Measurements from ENCODE around the gene CENPX.
"Not testable (repeated sequence)": the region's sequence is repeated elsewhere in the genome, so short reads cannot be mapped to it uniquely, and the experiment has no call there.

CENPX gene

DNA sequence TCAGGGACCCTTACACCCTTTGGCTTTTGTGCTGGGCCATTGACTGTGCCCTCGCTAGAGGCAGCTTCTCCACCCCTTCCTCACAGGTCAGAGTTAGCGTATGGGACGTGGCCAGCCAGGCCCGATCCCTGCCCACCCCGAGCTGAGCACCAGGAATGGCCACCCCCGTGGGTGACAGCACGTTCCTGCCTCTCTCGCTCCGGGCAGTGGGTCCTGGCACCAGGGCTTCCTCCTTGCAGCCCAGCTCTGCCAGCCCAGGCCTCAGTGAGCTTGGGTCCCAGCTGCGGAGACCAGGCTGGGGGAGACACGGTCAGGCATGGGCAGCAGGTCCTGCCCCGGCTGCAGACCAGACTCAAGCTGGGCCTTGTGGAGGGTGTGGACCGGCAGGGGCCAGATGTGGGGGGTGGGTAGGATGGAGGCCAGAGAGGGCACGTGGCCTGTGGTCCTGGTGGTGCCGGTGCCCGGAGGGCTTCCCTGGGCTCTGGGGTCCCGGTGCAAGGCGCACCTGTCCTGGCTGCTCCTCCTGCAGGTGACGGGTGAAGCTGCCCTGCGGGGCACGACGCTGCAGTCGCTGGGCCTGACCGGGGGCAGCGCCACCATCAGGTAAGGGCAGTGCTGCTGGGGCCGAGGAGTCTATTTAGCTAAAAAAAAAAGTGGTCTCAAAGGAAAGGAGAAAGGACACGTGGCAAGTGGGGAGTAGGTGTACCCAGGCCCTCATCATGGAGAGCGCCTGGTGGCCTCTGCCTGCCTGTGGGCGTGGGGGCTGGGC is 27.0 kb downstream of the CENPX start:
- DNase-seq, result no peak

DNA sequence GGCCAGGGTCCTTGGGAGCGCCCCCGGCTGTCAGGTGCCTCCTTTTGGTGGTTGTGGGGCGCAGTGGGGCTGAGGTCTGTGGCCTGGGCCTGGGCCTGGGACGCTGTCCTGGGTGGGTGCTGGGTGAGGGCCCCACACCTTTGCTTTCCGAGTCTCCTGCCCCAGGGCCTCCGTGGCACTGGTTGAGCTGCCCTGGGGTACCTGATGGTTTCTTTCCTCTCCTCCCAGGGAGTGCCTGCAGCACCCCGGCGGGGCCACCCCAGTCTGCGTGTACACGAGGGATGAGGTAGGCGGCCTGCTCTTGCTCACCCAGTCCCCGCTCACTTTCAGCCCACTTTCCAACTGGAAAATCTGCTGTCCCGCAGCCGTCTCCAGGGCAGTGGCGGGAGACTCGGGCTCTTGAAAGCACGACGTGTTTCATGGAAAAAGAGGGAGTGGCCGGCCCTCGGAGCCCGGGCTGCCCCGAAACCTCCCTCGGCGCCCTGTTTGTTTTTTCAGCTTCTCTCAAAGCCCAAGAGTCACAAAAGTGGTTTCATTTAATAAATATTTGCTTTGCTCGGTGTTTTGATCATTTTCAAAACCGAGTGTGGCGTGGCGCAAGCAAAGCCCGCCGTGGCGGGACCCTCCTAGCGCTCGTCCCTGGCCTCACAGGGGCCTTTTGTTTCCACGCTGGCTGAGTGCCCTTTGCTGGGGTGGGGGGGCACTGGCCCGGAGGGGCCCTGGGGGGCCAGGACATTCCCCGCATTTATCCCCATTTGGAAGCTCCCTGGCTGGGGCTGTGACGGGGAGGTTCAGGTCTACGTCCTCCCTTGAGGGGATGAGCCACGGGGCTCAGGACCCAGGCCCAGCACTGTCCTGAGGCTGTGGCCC is 27.9 kb downstream of the CENPX start:
- DNase-seq, result no peak

DNA sequence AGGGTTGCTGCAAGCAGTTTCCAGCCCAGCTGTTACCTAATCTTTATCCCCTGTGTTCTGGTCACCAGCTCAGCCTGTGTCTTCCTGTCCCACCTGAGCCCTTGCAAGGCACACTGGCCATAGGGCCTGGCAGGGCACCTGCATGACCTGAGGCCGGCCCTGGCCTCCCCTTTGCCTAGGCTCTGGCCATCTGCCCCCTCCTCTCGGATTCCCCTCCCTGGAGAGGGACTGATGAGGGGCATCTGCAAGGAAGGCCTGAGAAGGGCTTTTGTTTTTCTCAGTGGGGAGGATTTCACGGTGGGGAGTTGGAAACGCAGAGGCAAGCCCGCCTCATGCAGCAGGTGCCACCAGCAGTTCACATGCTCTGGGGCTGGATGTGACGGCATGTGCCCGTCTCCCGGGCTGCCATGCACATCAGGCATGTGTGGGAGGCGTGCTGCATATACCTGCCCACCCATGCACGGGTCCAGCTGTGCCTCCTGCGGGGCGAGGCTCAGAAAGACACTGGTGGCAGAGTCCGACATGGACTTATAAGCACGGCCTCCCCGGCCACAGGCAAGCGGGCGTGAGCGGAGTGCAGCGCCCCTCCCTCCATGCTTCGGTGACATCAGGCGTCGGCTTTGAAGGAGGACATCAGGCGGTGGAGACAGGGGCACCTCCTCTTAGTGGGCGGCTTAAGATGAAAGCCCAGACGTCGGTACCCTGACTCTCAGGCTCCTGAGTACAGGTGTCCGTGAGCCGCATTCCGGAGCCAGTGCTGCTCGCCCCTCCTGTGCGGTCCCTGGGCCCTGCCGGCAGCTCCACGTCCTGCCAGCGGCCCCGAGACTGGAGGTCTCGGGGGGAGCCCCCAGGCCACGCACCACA is 28.7 kb downstream of the CENPX start:
- no peak for DNase-seq

DNA sequence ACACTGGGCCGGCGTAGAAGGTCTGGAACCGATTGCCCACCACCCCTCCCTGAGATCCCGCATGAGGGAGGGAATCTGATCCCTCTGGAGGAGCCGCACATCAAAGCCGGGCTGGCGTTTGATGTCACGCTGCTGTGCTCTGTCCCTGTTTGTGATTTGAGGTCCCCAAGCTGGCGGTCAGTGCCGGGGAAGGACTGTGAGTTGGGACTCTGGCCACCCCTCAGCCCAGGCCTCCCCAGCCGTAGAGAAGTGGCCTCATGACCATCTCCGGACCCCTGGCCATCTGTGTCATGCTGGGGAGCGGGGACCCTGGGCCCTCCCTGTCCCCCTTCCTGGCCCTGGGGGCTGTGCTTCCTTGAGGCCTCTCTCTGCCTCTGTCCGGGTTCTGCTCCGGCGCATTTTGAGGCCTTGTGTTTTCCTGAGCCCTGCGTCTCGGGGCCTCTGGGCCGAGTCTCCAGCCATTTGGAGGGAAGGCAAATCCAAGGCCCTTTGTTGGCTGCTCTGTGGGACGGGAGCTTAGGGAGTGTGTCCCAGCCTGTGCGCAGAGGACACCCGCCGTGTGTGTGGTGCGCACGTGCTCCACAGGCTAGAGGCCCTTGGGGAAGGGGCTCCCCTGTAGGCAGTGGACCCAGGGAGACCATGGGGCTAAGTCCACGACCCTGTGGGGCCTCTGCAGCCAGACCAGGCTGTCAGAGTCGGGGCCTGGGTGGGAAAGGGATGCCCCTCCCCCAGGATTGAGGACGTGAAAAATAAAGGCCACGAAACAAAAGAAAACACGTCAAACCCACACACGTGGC is 30.2 kb downstream of the CENPX start:
- no peak for DNase-seq

DNA sequence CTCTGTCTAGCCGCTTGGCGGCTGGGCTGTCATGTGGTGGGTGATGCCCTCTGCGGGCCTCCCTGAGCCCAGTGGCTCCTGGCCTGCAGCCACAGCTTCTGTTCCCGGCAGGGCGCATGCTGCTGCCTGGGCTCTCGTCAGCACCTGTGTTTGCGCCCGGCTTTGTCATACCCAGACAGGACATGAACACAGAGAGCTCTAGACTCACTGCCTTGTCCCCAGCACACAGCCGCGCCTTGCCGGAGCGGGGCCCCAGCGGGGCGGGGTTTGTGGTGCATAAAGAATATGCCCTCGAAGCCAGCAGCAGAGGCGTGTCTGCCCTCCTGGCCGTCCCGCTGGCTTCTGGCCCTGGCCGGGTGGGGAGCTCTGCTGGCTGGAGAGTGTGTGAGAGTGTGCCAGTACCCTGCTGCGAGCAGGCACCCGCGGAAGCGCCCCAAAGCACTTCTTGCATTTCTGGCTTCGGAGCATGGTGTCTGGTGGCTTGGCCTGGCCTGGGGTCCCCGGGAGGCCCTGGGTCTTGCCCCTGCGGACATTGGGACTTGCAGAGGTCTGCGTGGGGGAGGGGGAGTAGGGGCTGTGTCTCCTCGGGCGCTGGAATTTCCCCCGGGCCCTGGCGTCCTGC is 30.9 kb downstream of the CENPX start:
- no peak for DNase-seq

DNA sequence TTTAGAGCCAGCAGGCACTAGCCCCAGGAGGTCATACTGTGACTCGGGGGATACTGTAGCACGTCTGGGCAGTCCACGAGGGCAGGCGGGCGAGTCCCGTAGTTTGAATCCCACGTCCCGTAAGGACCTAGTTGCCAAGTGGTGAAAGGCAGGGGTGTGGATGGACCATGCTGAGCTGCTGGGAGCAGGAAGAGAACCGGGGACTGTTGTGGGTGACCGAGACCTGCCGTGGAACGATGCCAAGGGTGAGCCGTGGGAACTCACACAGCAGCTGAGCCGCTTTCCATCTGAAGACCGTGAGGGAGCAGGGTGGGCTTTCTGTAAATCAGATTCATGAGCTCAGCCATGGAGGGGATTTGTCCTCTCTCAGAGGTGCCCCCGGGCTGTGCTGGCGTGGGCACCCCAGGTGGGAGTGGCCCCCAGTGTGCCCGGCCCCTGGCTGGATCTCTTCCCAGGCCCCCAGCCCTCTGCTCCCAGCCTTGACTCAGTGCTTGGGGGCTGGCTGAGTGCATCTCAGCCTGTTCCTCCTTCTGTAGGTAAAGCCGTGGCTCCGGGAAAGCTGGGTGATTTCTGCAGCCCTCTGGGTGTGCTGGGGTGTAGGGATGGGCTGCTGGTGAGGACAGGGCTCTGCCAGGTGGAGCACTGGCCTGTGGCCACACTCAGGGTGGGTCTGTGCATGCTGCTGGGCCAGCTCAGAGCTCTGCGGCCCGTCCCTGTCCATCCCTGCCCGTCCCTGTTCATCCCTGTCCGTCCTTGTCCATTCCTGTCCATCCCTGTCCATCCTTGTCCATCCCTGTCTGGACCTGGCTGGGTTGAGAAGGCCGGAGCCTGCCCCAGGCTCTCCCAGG is 31.6 kb downstream of the CENPX start:
- DNase-seq, result no peak

DNA sequence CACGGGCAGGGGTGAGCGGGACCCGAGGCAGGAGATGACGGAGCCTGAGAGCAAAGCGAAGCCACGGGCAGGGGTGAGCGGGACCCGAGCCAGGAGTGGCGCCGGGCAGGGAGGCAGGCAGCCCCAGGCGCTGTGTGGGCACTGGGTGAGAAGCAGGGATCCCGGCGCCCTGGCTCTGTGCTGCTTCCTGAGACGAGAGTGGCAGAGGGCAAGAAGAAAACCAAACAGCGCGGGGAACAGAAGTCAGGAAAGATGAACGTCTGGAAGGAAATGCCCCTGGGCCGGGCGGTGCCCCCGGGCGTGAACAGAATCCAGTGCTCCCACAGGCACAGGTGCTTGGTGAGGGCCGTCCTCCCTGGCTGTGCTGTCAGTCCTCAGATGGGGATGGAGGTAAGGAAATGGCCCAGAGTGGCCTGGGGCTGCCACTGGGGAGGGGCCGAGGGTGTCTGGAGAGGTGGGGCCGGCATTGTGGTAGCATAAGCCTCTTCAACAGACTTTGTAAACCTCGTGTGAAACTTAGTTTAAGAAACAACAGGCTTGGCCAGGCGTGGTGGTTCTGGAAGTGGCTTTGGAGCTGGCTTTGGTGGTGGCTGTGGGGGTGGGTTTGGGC is 35.4 kb downstream of the CENPX start:
- no peak for DNase-seq

DNA sequence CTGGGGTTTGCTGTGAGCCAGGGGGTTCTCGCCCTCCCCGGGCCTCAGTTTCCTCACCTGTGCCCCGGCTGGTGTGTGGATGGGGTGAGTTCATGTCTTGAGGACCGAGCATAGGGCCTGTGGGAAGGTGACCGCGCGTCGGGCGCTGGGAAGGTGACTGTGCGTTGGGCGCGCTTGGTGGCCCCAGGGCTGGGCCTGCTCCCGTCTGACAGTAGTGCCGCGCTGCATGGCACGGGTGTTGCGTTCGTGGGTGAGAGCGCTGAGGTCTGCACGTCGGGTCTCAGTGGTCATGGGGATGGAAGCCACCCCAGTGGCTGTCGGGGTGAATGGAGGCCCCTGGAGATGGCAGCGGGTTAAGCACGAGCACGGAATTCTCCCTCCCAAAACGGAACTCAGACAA is 36.1 kb downstream of the CENPX start:
- no peak for DNase-seq

DNA sequence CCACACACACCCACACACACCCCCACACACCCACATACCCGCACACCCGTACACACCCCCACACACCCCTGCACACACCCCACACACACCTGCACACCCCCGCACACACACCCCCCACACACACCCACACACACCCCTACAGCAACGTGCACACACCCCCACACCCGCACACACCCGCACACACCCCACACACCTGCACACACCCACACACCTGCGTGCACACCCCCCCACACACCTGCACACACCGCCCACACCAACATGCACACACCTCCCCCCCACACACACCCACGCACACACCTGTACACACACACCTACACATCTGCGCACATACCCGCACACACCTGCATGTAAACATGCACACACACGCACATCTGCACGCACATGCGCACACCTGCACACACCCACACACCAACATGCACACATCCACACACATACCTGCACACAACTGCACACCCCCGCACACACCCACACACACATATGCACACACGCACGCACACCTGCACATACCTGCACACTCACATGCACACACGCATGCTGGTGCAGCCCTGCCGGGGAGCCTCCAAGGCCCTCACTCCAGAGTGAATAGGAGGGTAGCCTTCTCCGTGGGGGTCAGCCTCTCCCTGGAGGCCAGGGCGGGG is 37.8 kb downstream of the CENPX start:
- no peak for DNase-seq

DNA sequence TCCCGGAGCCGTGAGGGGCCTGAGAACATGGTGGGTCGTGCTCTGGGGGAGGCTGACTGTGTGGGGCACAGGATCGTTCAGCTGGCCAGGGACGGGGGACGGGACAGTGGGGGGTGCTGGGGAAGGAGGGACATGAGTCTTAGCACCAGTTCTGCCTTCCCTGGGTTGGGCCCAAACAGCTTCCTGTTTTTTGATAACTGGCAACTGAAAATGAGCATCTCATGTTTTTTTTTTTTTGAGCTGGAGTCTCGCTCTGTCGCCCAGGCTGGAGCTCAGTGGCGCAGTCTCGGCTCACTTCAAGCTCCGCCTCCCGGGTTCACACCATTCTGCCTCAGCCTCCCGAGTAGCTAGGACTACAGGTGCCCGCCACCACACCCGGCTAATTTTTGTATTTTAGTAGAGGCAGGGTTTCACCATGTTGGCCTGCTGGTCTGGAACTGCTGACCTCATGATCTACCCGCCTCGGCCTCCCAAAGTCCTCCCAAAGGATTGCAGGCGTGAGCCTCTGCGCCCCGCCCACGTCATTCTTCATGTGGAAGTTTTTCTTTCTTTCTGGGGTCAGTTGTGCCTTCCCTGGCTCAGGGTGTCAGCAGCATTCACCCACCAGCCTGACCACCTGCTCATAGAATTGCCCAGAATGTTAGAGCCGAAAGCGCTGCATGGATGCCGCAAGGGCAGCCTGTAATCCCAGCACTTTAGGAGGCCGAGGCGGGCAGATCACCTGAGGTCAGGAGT is 38.9 kb downstream of the CENPX start:
- no peak for DNase-seq

DNA sequence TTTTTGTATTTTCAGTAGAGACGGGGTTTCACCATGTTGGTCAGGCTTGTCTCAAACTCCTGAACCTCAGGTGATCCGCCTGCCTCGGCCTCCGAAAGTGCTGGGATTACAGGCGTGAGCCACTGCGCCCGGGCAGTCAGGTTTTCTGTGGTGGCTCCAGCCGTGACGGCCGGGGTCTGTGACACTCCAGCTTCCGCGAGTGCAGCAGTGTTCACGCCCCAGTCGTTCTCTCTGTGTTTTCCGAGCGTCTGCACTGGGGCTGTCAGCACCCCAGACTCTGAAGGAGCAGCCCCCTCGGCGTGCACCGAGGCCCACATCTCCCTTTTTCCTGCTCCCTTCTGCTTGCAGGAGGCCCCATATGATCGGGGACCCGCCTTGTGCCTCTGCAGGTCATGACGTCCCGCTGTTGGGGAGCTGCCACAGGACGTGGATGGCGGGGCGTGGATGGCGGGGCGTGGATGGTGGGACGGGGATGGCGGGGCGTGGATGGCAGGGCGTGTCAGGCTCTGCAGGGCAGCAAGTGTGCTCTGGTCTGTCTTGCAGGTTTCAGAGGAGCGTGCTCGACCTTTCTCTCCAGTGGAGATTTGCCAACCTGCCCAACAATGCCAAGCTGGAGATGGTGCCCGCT is 39.6 kb downstream of the CENPX start:
- no peak for DNase-seq

DNA sequence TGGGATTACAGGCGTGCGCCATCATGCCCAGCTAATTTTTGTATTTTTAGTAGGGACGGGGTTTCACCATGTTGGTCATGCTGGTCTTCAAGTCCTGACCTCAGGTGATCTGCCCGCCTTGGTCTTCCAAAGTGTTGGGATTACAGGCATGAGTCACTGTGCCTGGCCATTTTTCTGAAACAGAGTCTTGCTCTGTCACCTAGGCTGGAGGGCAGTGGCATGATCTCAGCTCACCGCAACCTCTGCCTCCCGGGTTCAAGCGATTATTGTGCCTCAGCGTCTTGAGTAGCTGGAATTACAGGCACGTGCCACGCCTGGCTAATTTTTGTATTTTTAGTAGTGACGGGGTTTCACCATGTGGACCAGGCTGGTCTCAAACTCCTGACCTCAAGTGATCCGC is 41.2 kb downstream of the CENPX start:
- DNase-seq, result not testable (repeated sequence)

DNA sequence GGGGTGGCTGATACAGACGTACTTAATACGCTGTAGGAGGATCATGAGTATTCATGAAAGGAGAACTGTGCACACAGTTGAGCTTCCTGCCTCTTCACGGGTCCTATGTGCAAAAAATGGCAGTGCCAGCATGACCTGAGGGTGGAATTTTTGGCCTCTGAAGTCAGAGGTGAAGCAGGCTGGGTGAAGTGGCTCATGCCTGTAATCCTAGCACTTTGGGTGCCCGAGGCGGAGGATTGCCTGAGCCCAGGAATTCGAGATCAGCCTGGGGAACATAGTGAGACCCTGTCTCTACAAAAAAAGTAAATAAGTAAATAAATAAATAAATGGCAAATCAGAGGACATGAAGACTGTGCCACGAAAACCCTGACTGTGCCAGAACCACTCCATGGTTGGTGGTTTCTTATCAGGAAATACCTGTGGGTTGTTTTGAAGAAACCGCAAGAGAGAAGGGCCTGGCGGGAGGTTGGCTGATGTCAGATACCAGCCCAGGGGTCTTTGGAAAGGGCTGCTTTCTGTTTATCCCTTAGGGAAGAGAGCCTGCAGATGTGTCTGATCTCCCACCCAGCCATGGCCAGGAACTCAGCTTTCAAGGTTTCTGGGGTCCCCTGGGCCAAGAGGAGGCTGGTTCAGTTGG is 41.9 kb downstream of the CENPX start:
- no peak for DNase-seq

DNA sequence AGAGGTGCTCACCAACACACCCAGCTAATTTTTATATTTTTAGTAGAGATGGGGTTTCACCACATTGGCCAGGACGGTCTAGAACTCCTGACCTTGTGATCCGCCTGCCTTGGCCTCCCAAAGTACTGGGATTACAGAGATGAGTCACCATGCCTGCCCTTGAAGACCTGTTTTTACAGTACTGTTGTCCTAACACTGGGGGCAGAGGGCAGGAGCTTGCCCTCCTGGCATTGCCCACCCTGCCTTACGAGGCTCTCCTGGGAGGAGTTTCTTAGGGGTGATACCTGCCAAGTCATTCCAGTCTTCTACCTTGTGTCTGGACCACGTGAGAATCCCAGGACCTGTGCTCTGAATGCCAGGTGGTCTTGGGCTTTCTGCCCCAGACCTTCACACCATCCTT is 42.6 kb downstream of the CENPX start:
- no peak for DNase-seq

DNA sequence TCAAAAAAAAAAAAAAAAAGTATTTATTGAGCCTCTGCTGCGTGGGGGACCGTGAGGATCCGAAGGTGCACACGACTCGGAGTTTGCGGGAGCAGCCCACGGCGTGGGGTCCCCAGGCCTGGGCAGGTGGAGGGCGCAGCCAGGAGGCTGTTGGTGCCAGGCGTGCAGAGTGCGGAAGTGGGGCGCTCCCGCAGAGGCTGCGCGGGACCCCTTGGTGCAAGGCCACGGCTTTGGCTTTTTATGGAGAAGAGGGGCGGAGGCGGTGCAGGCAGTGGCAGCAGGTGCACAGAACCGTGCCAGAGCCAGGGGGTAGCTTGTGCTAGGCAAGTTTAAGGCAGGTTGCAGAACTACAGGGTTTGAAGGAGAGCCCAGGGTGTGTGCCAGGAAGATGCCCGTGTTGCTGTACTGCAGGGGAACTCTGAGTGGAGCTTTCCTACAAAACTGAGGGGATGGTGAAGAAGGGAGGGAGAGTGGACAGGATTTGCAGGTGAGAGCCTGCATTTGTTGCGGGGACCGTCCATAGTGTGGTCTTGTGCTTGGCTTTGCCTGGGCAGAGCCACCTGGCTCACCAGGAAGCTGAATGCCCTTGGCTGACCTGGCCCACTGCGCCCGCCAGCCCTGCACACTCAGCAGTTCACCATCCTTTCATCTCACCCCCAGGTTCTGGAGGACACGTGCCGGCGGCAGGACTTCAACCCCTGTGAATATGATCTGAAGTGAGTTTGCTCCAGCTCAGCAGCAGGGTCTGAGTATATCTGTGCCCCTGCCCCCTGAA is 44.0 kb downstream of the CENPX start:
- no peak for DNase-seq

DNA sequence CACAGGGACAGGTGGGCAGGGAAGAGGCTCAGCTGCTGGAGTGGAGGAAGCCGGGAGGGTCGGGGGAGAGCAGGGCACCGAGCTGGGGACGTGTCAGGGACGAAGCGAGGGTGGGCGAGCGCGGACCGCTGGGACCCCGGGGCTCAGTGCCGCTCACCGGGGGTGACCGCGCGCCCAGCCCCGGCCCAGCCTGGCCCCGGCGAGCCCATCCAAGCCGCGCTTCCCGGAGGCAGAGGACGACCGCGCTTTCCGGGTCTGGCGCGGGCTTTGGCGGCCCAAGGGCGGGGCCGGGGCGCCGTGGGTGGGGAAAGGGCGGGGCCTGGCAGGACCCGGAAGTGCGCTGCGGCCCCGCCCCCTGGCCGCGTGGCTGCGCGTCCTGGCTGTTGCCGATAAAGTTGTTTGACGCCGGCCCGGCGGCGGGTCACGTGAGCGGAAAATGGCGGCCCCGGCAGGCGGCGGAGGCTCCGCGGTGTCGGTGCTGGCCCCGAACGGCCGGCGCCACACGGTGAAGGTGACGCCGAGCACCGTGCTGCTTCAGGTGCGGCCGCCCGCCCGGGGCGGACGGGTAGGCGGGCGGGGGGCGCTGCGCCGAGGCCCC is 45.4 kb downstream of the CENPX start, which contains the start of gene ASPSCR1:
Gene ASPSCR1, plus strand, starts transcription at position 419 of the 598 bp plus-strand sequence. Its CDS starts 18 bp downstream, at position 437.
- DNase-seq, result peak; percentile 95
